CD4-positive, alpha-beta T cell (primary cell): ENCODE measurements around the gene ASXL1. TPM values are rescaled to one million over a fixed set of nuclear protein-coding genes. Genes with fewer than 3 reads are reported as not detected.

Source experiments
- ATAC-seq: fragments of 200-7000 bp; cut with Tn5 transposase; one replicate; pipeline ENCODE4 v1.10.0; 2022; ENCODE audit warnings: mild to moderate bottlenecking; ENCODE audit not compliant: poor library complexity
- CTCF ChIA-PET: fragments of 350-600 bp; sonication (Branson Sonifier 250); formaldehyde crosslinking; loops from one replicate; lab custom pipeline; 2021; ENCODE audit warnings: antibody characterized with exemption, inconsistent platforms; lab: Charles Lee
- POLR2A ChIA-PET: fragments of 350-600 bp; sonication (Branson Sonifier 250); formaldehyde crosslinking; loops from one replicate; lab custom pipeline; 2021; ENCODE audit warnings: antibody characterized with exemption, inconsistent platforms; lab: Charles Lee
- DNase-seq, 14 experiments: peaks; one replicate each; pipeline ENCODE4 v3.0.0-alpha.2; 2013 to 2020; ENCODE audit warnings: mixed read lengths in 2 of 14
- H3K27ac ChIP-seq, 2 donors: one replicate each; pipeline versions ENCODE4 v1.5.1 to v1.7.0; 2013; ENCODE audit warnings: low read length in 2 of 2, low read depth in 1 of 2, mild to moderate bottlenecking in 1 of 2
- H3K27me3 ChIP-seq, 2 experiments: 1 replicate in 1 of 2; 2 replicates in 1 of 2; pipeline versions ENCODE4 v1.6.1 to v1.7.0; 2013; ENCODE audit warnings: low read length in 2 of 2, control low read depth in 1 of 2, mild to moderate bottlenecking in 1 of 2, moderate library complexity in 1 of 2; ENCODE audit not compliant: insufficient read depth in 2 of 2, control insufficient read depth in 1 of 2
- H3K36me3 ChIP-seq: one replicate; pipeline ENCODE4 v1.6.1; 2013; ENCODE audit warnings: low read length, control low read depth; ENCODE audit not compliant: insufficient read depth
- H3K4me1 ChIP-seq: one replicate; pipeline ENCODE4 v1.6.1; 2013; ENCODE audit warnings: low read length, control low read depth; ENCODE audit not compliant: insufficient read depth
- H3K4me3 ChIP-seq: one replicate; pipeline ENCODE4 v1.5.1; 2013; ENCODE audit warnings: mild to moderate bottlenecking, low read length, moderate library complexity
- H3K9me3 ChIP-seq, 2 experiments: 1 replicate in 1 of 2; 2 replicates in 1 of 2; pipeline versions ENCODE4 v1.6.1 to v1.7.0; 2013; ENCODE audit warnings: low read length in 2 of 2, mild to moderate bottlenecking in 2 of 2, control low read depth in 1 of 2, moderate library complexity in 1 of 2; ENCODE audit not compliant: control insufficient read depth in 1 of 2, insufficient read depth in 1 of 2
- H3K27ac Mint-ChIP-seq: one replicate; pipeline ENCODE4 v1.8.0; 2020; ENCODE audit warnings: mixed read lengths
- H3K27me3 Mint-ChIP-seq: one replicate; pipeline ENCODE4 v1.8.0; 2021; ENCODE audit warnings: mixed read lengths
- H3K36me3 Mint-ChIP-seq: one replicate; pipeline ENCODE4 v1.8.0; 2021; ENCODE audit warnings: low read depth, mixed read lengths
- H3K4me1 Mint-ChIP-seq: one replicate; pipeline ENCODE4 v1.8.0; 2021; ENCODE audit warnings: low read depth, mixed read lengths
- H3K4me3 Mint-ChIP-seq: one replicate; pipeline ENCODE4 v1.8.0; 2020; ENCODE audit warnings: mild to moderate bottlenecking, mixed read lengths
- H3K9me3 Mint-ChIP-seq: one replicate; pipeline ENCODE4 v1.8.0; 2020; ENCODE audit warnings: mixed read lengths
- CTCF ChIP-seq: fragments of 200-600 bp; IDR thresholded peaks from one replicate; pipeline ENCODE4 v1.8.0; 2022; ENCODE audit warnings: antibody characterized with exemption, mild to moderate bottlenecking
- intact Hi-C, 2 experiments: fragments of 100-400 bp; cut with DNase I in 1 of 2; cut with micrococcal nuclease in 1 of 2; formaldehyde crosslinking; loops; one replicate each; pipeline versions ENCODE4 v1.15.1 to v1.9.0; 2023 to 2025; cut with DNase I, micrococcal nuclease
- total RNA-seq, 174 experiments: library from RNA in 2 of 174; stranded (reverse) in 2 of 174; gene quantifications; one replicate each; pipeline ENCODE4 v1.2.3 and lab custom pipeline; 2021 to 2026

The ASXL1 gene
- total RNA-seq, 2 experiments from 2014 or later = 213 to 222 TPM

GRCh38 chr20:32455171-32455900, 97.2 kb downstream of the ASXL1 start:
- Histone ChIP-seq H3K36me3 (peaks cover 73% of the 10 kb centered on the region), H3K4me3 (no peak overlapping the region), H3K9me3 (no peaks in the 10 kb centered on the region), H3K27ac (no peak overlapping the region), H3K4me1 (peaks cover 6% of the 10 kb centered on the region), H3K27me3 (no peaks in the 10 kb centered on the region)
- CTCF ChIA-PET = no interaction called here
- H3K27me3 Mint-ChIP-seq = no peaks in the 10 kb centered on the region
- intact Hi-C loops = no loop called here
- H3K9me3 Mint-ChIP-seq = no peaks in the 10 kb centered on the region
- peaks cover 68% of the 10 kb centered on the region for H3K36me3 Mint-ChIP-seq
- H3K4me1 Mint-ChIP-seq = no peaks in the 10 kb centered on the region
- H3K4me3 Mint-ChIP-seq = no peak overlapping the region
- H3K27ac Mint-ChIP-seq = peak overlapping the region; percentile 69
- no peak for DNase-seq
- no peak for ATAC-seq
- POLR2A ChIA-PET = no interaction called here
- no peak for TF ChIP-seq CTCF

- peaks cover 61% of the 10 kb centered on the region for H3K36me3 Mint-ChIP-seq
- POLR2A ChIA-PET = no interaction called here
- intact Hi-C loops = no loop called here
Measured at GRCh38 chr20:32455901-32456701, 98.0 kb downstream of the ASXL1 start.

More at GRCh38 chr20:32455901-32456701, 98.0 kb downstream of the ASXL1 start:
- no peak for DNase-seq
- Mint-ChIP-seq H3K9me3 (no peaks in the 10 kb centered on the region), H3K27ac (no peak overlapping the region), H3K4me3 (no peak overlapping the region), H3K4me1 (no peaks in the 10 kb centered on the region), H3K27me3 (no peaks in the 10 kb centered on the region)
- TF ChIP-seq CTCF = no peak
- peaks cover 6% of the 10 kb centered on the region for H3K4me1 ChIP-seq
- no peak overlapping the region for H3K27ac ChIP-seq
- peaks cover 70% of the 10 kb centered on the region for H3K36me3 ChIP-seq
- no peak overlapping the region for H3K4me3 ChIP-seq
- no peak for ATAC-seq
- no peaks in the 10 kb centered on the region for H3K9me3 ChIP-seq
- CTCF ChIA-PET = no interaction called here
- no peaks in the 10 kb centered on the region for H3K27me3 ChIP-seq
